GM12878 (cell line): Measurements from ENCODE around the gene RNF130. TPM values are rescaled to one million over a fixed set of nuclear protein-coding genes. Genes with fewer than 3 reads are reported as not detected.
A peak's percentile ranks its signal among the peaks of the same experiment; 100 is the strongest.

ENCODE experiments used
- ATAC-seq: fragments of 200-7000 bp; cut with Tn5 transposase; 3 replicates; pipeline ENCODE4 v1.9.1; 2020; ENCODE audit warnings: mild to moderate bottlenecking, moderate library complexity
- BruUV-seq: library from RNA; stranded (reverse); fragments of 400-500 nt; replicated peaks from 2 replicates; lab custom pipeline; 2021; lab: Mats Ljungman, UMichigan
- CTCF ChIA-PET: fragments of 300-600 bp; sonication (Branson Sonifier 250); formaldehyde crosslinking; extraction: SDS; loops from one replicate; lab custom pipeline; 2021; ENCODE audit warnings: inconsistent platforms; lab: Yijun Ruan, JAX
- POLR2A ChIA-PET: fragments of 350-600 bp; formaldehyde crosslinking; extraction: SDS; loops from one replicate; lab custom pipeline; 2021; ENCODE audit warnings: inconsistent platforms; lab: Charles Lee
- RAD21 ChIA-PET: fragments of 300-600 bp; sonication (Branson Sonifier 250); formaldehyde crosslinking; loops from one replicate; lab custom pipeline; 2023; ENCODE audit warnings: antibody characterized with exemption; ENCODE audit not compliant: unreplicated experiment; lab: Charles Lee
- SMC1A ChIA-PET: fragments of 300-600 bp; sonication (Branson Sonifier 250); formaldehyde crosslinking; loops from one replicate; lab custom pipeline; 2023; ENCODE audit not compliant: unreplicated experiment, uncharacterized antibody; lab: Charles Lee
- DNase-seq: peaks from one replicate; pipeline ENCODE4 v3.0.0-alpha.2; 2011; ENCODE audit warnings: low read depth, low spot score
- FAIRE-seq: peaks from 3 replicates; lab custom pipeline; 2011; peaks lifted over from hg19 to GRCh38; lab: Jason Lieb, UNC
- H2AFZ ChIP-seq: 2 replicates; pipeline ENCODE4 v1.6.0; 2011; ENCODE audit warnings: low read depth, low read length, control low read depth; ENCODE audit not compliant: control insufficient read depth
- H3K27ac ChIP-seq: 2 replicates; pipeline ENCODE4 v1.5.1; 2011; ENCODE audit warnings: control low read depth; ENCODE audit not compliant: control insufficient read depth, insufficient read depth
- H3K27me3 ChIP-seq, 2 experiments: replicated peaks in 1 of 2; 2 replicates each; pipeline versions ENCODE4 v1.6.0 to v1.6.1; 2011; ENCODE audit warnings: low read length in 1 of 2; ENCODE audit not compliant: control insufficient read depth in 2 of 2, insufficient read depth in 2 of 2
- H3K36me3 ChIP-seq, 2 experiments: 2 replicates each; pipeline ENCODE4 v1.5.1; 2011; ENCODE audit warnings: low read length in 1 of 2; ENCODE audit not compliant: control insufficient read depth in 2 of 2, insufficient read depth in 2 of 2
- H3K4me1 ChIP-seq: 2 replicates; pipeline ENCODE4 v1.6.1; 2011; ENCODE audit warnings: mild to moderate bottlenecking, low read length, moderate library complexity, mixed read lengths; ENCODE audit not compliant: control insufficient read depth, insufficient read depth
- H3K4me2 ChIP-seq: 2 replicates; pipeline ENCODE4 v1.6.0; 2011; ENCODE audit warnings: control low read depth; ENCODE audit not compliant: control insufficient read depth, insufficient read depth
- H3K4me3 ChIP-seq: fragments of 200-600 bp; sonication (generic); 2 replicates; pipeline ENCODE4 v1.5.1; 2016
- H3K79me2 ChIP-seq: 2 replicates; pipeline ENCODE4 v1.6.0; 2011; ENCODE audit warnings: low read length; ENCODE audit not compliant: control insufficient read depth, insufficient read depth
- H3K9ac ChIP-seq: 2 replicates; pipeline ENCODE4 v1.8.0; 2011; ENCODE audit warnings: low read length, control low read depth, mixed read lengths; ENCODE audit not compliant: control insufficient read depth, insufficient read depth
- H3K9me3 ChIP-seq: replicated peaks from 3 replicates; pipeline ENCODE4 v1.5.1; 2011; ENCODE audit warnings: mild to moderate bottlenecking, low read length; ENCODE audit not compliant: control insufficient read depth, insufficient read depth
- H4K20me1 ChIP-seq: 2 replicates; pipeline ENCODE4 v1.6.0; 2011; ENCODE audit not compliant: control insufficient read depth, insufficient read depth
- HSF1 ChIP-seq: fragments of 150-350 bp; IDR thresholded peaks from 2 replicates; pipeline ENCODE4 v1.6.1; 2014; ENCODE audit warnings: mild to moderate bottlenecking, low read depth, low read length
- IRF3 ChIP-seq: fragments of 450-650 bp; IDR thresholded peaks from 2 replicates; pipeline ENCODE4 v1.6.1; 2014; ENCODE audit warnings: mild to moderate bottlenecking
- JUND ChIP-seq: IDR thresholded peaks from 2 replicates; pipeline ENCODE4 v1.6.1; 2012; ENCODE audit warnings: low read depth, mild to moderate bottlenecking, low read length, improper control_type of control experiment, moderate library complexity
- KAT2A ChIP-seq: conservative IDR thresholded peaks from 2 replicates; pipeline ENCODE4 v1.6.1; 2011; ENCODE audit warnings: low read depth, low read length; ENCODE audit not compliant: control insufficient read depth
- NBN ChIP-seq: fragments of 450-650 bp; IDR thresholded peaks from 2 replicates; pipeline ENCODE4 v1.6.1; 2016
- SPI1 ChIP-seq: IDR thresholded peaks from 2 replicates; pipeline ENCODE4 v1.6.1; 2011; ENCODE audit warnings: low read depth, mild to moderate bottlenecking, low read length, moderate library complexity, borderline replicate concordance; ENCODE audit not compliant: insufficient read depth
- SREBF2 ChIP-seq: IDR thresholded peaks from 2 replicates; pipeline ENCODE4 v1.6.1; 2012; ENCODE audit warnings: mild to moderate bottlenecking, low read length
- USF1 ChIP-seq: IDR thresholded peaks from 2 replicates; pipeline ENCODE4 v1.6.1; 2011; ENCODE audit warnings: borderline replicate concordance, low read depth, mild to moderate bottlenecking, moderate library complexity, mixed read lengths, low read length; ENCODE audit not compliant: insufficient read depth; ENCODE audit errors: extremely low read length
- WGBS: methylation state at CpG from one replicate; pipeline ENCODE4 v1.1.6; 2016; ENCODE audit warnings: low lambda C conversion rate; ENCODE audit not compliant: insufficient replicate concordance, insufficient coverage; ENCODE audit errors: missing lambda C conversion rate; 5-methylcytosine and 5-hydroxymethylcytosine counted together
- in situ Hi-C: fragments of 300-500 bp; cut with MboI; formaldehyde crosslinking; loops from 9 replicates; pipeline ENCODE4 v1.14.3; 2018; ENCODE audit warnings: mixed read lengths
- intact Hi-C: fragments of 100-400 bp; cut with micrococcal nuclease; formaldehyde crosslinking; loops from one replicate; pipeline ENCODE4 v1.14.2; 2022; ENCODE audit not compliant: unreplicated experiment
- polyA plus RNA-seq, 11 experiments: library from polyadenylated mRNA; depleted of rRNA in 4 of 11; unstranded in 6 of 11; stranded (reverse) in 5 of 11; fragments of >200 nt; fragmentation: Nextera tagmentation in 4 of 11; fragmentation: Illumina TruSeq in 1 of 11; extraction: Ambion mirVana in 4 of 11; extraction: Trizol in 1 of 11; gene quantifications; 1 replicate in 1 of 11; 2 replicates in 10 of 11; pipeline versions ENCODE4 v1.2.1 to v1.2.3, GENCODE V29; 2011 to 2016; ENCODE audit warnings: inconsistent platforms in 2 of 11, missing spikeins in 2 of 11, low read depth in 1 of 11
- total RNA-seq, 4 experiments: library from RNA; depleted of rRNA in 3 of 4; stranded (reverse); fragments of >200 nt in 3 of 4; fragmentation: Illumina TruSeq in 1 of 4; extraction: Trizol in 1 of 4; gene quantifications; 2 replicates each; pipeline versions ENCODE4 v1.2.1 to v1.2.3, GENCODE V29; 2013 to 2021

The RNF130 gene
- total and polyA plus RNA-seq, 10 of the 15 experiments (the other 5 are each of a cell fraction or from before 2014, with no cell fraction given): 0.04 to 0.36 (median 0.11) TPM; not detected in 1

- DNase-seq (no peak), ATAC-seq (peak; percentile 33), FAIRE-seq (peak; percentile 47)
- H4K20me1 ChIP-seq: no peaks in the 10 kb centered on the region
- H3K9me3 ChIP-seq: peaks cover 4% of the 10 kb centered on the region; the same call in 2 of the 3 replicates
- ChIA-PET SMC1A (no interaction called here), CTCF (no interaction called here), POLR2A (no interaction called here), RAD21 (no interaction called here)
- H2AFZ ChIP-seq: no peak overlapping the region
- H3K36me3 ChIP-seq: no peaks in the 10 kb centered on the region
- no peaks in the 10 kb centered on the region for H3K4me1 ChIP-seq
- in situ Hi-C loops: no loop called here
- H3K79me2 ChIP-seq: no peaks in the 10 kb centered on the region; the same call in 1 of the 2 replicates
- peak overlapping the region; percentile 43; the same call in 1 of the 2 replicates for H3K4me3 ChIP-seq
- peaks cover 4 to 7% of the 10 kb centered on the region in 2 experiments; a peak in 3 of 4 replicates for H3K27me3 ChIP-seq
- TF ChIP-seq SREBF2 (no peak), SPI1 (peak; percentile 46; the same call in 1 of the 2 replicates), USF1 (peak; percentile 9), NBN (no peak), HSF1 (no peak), KAT2A (no peak), JUND (no peak), IRF3 (no peak)
- peak overlapping the region; percentile 51; the same call in 1 of the 2 replicates for H3K4me2 ChIP-seq
- intact Hi-C loops: no loop called here
- H3K27ac ChIP-seq: no peak overlapping the region
- H3K9ac ChIP-seq: no peak overlapping the region
- no TSS peak for BruUV-seq
- WGBS: 33% methylated on average over 9 of the region's 9 CpGs
Observed at GRCh38 chr5:180069589-180070247, 1.8 kb downstream of the RNF130 start.
